SH-SY5Y (cell line): ENCODE results near the gene SLC34A3.

Experiments
- GATA2 ChIP-seq: IDR thresholded peaks from 2 replicates; pipeline ENCODE4 v1.6.1; 2011; ENCODE audit warnings: mild to moderate bottlenecking, low read depth, low read length
- GATA3 ChIP-seq: IDR thresholded peaks from 2 replicates; pipeline ENCODE4 v1.6.1; 2011; ENCODE audit warnings: low read depth, mild to moderate bottlenecking, low read length, moderate library complexity

DNA sequence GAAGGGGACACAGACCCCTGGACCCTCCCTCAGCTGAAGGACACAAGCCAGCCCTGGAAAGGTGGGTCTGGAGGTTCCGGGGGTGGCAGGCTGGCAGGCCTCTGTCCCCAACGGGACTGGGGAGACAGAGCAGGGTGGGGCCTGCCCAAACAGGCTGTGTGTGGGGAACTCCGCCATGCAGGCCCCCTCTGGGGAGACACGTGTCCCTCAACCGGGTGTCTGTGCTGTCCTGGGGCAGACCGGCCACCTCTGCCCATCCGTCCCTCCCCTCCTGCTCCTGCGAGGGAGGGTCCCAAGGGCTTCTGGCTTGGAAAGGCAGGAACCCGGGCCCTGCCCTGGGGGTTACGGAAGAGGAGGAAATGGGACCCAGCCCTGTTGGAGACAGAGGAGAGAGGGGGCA lies 1.4 kb downstream of the SLC34A3 start:
- TF ChIP-seq GATA3: no peak
- no peak for TF ChIP-seq GATA2
